HG02763 (cell line): Measurements from ENCODE around the gene STK39.
"Not testable (repeated sequence)": the region's sequence is repeated elsewhere in the genome, so short reads cannot be mapped to it uniquely, and the experiment has no call there.

Source experiments
- ATAC-seq: cut with Tn5 transposase; IDR thresholded peaks from one replicate; pipeline ENCODE4 v1.9.1; 2021; ENCODE audit warnings: mild to moderate bottlenecking, moderate library complexity; ENCODE audit not compliant: unreplicated experiment

The STK39 gene

DNA sequence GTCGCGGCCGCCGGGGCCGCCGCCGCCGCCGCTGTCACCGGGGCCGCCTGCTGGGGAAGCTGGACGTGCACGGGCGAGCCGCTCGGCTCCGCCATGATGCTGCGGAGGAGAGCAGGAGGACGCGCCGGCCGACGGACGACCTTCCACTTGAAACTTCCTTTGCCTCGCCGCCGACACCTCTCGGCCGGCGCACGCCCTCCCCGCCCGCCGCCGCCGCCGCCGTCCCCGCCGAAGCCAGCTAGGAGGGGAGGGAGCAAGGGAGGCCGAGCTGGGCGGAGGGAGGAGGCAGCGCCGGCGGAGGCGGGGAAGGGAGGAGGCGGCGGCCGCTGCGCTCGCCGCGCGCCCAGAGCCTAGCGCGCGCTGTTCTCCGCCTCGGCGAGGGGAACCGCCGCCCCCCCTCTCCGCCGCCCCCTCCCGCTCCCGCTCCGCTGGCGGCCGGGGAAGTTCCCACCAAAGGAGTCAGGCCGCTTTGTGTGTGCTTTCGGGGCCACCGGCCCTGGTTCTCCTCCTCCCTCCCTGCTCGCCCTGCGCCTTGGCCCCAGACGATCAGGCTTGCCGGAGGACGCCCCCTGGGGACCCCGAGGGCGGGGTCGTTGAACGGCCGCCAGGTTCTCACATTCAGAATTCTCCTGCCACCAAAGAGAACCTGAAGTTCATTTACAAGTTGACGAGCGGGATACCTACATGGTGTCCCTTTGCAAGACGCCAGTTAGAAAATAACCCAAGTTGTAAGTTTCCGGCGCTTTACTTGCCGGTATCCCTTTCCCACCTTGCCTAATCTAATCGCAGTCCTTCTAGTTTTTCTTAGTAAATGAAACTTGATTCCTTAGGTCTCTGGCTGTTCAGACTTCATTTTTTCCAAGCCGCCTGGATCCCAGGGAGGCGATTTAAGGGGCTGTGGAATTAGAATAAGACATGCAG lies at the start of gene STK39:
Gene STK39 (minus strand): TSS at position 255 of the 921 bp plus-strand sequence. CDS start 160 bp downstream, at position 95.
- ATAC-seq, result peak; percentile 78

DNA sequence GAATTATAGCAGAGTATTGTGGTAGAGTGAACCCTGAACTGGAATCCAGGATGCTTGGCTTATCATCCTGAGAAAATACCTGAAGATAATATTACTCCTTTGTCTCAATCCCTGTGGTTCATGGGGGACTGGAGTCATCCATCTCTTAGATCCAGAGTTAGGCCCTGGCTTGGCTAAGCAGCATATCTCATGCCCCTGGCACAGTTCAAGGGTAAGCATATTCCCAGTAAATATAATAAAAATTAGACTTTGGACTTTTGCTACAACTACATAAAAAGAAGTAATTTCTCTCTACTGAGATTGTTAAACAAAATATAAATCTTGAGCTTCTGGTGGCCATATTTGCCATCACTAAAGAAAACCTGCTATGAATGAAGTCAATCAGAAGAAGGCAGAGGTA lies 47.7 kb upstream of the STK39 start:
- ATAC-seq, result no peak

GRCh38 chr2:168294409-168294808 lies 47.0 kb upstream of the STK39 start:
- ATAC-seq, result no peak

- no peak for ATAC-seq
These were observed 46.4 kb upstream of the STK39 start for GRCh38 chr2:168293766-168294165.

- no peak for ATAC-seq
These were observed 43.0 kb upstream of the STK39 start for GRCh38 chr2:168290391-168290790.

GRCh38 chr2:168289880-168290279 lies 42.5 kb upstream of the STK39 start:
- no peak for ATAC-seq

- no peak for ATAC-seq
These were observed 39.1 kb upstream of the STK39 start for GRCh38 chr2:168286535-168286934.

GRCh38 chr2:168278424-168278888 lies 31.1 kb upstream of the STK39 start:
- ATAC-seq, result no peak

GRCh38 chr2:168277276-168277675 lies 29.9 kb upstream of the STK39 start:
- no peak for ATAC-seq

GRCh38 chr2:168272225-168272624 lies 24.8 kb upstream of the STK39 start:
- ATAC-seq, result no peak

GRCh38 chr2:168262926-168263325 lies 15.5 kb upstream of the STK39 start:
- not testable (repeated sequence) for ATAC-seq

DNA sequence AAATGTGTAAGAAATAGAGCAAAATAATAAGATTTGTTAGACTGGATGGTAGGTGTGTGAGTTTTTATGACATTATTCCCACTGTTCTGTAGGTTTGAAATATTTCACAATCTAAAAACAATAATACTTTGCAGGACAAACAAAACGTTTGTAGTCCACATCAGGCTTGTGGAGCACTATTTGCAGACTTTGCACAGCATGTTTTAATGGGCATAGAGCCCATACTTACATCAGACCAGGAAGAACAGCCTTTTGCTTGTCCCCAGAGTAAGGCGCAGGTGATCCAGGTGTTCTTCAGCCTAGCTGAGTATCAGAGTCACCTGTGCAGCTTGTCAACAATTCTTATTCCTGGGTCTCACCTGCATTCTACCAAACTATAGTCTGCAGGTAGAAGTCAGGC lies 9.1 kb upstream of the STK39 start:
- no peak for ATAC-seq

DNA sequence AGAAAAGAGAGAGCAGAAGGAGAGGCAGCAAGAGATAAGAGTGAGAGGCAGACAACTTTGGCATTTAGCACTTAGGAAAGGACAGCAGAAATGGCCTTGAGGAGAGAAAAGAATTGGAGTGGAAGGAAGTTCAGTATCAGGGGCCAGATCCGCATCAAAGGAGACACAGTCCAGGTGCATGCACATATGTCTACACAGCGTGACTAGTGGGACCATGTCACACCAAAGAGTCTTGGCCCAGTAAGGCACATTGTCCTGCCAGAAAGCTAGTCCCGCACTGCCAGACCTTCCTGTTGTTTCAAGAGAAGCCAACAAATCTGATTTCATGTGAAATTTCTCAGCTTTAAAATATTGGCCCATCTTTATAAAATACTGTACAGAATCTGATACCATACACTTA lies 8.5 kb upstream of the STK39 start:
- no peak for ATAC-seq

GRCh38 chr2:168255103-168255502 lies 7.7 kb upstream of the STK39 start:
- ATAC-seq, result no peak

- no peak for ATAC-seq
These were observed 7.0 kb upstream of the STK39 start for GRCh38 chr2:168254158-168254935.

DNA sequence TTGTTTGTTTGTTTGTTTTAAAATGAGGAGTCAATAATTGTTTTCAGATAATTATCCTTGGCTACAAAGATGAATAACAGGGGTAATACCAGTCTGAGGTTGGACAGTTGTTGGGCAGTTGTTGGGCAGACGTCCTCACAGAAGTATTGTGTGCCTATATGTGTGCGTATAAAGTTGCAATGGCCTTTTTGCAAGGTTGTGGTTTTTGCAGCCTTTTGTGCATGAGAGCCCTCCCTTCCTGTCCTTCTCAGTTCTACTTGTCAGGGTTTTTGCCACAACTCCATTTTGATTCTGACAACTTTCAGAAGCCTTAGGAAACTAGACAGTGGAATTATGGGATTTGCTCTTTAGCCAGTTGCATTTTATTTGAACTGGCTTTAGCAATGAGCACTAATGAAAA lies 6.0 kb upstream of the STK39 start:
- ATAC-seq, result no peak

GRCh38 chr2:168252976-168253375 lies 5.6 kb upstream of the STK39 start:
- ATAC-seq, result no peak

DNA sequence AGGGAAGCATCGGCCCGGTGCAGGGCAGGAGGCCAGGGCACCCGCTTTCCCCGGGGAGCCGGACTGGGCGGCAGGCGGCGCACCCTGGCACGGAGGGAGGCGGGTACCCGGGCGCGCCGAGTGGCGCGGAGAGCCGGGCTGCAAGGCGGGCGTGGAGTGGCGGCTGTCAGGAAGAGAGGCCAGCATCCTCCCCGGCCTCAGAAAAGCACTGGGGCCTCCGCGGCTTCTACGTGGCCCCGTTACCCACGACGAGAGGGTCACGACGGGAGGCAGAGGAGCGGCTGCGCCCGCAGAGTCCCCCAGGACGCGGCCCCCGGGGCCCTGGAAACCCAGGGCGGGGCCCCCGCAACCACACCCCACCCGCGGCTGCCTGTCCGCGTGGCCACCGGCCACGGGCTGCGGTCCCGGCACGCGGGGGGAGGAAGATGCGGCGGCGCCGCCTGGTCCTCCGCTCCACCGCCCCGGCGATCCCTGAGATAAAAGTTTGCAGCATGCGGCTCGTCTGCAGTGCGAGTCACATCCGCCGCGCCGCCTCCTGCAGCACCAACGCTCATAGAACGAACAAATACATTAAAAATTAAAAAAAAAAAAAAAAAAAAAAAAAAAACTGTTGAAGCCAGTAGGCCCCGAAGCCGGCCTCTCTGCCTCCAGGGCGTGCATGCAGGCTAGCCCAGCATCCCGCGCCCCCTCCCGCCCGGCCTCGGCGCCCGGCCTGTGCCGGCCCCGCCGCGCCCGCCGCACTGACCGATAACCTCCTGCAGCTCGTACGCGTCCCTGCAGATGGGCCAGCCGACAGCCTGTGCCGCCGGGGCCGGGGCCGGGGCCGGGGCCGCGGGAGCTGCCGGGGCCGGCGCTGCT lies 683 bp downstream of the STK39 start:
- ATAC-seq, result peak; percentile 36

GRCh38 chr2:168246072-168246482 lies 1.3 kb downstream of the STK39 start:
- no peak for ATAC-seq

DNA sequence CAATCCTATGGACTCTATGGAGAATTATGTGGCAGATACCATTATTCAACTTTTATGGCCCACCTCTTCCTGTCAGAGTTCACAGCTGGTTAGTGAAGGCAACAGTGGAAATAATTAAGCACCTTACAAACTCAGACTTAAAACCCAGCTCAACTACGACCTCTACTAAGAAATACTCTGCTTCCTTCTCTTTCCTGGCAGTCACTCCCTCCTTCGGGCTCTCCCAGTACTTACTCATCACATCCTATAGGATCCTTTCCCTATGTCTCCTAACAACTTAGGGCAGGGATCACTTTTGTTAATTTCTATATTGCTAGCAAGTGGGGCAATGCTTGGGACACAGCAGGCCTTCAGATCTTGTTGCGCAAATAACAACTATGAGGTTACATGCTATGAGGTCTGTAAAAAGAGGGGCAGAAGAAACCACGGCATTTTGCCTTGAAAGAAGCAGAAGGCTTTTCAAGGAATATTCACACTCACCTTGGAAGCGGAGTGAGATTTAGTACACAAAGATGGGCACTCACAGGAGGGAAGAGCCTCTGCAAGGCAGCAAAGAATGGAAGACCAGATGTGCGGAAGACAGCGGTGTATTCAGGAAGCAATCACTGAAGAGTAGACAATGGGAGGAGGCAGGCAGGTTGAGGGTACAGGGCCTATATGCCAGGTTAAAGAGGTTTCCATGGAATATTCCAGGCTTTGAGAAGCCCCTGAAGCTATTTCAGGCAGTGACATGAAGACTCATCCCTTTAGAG lies 2.1 kb downstream of the STK39 start:
- no peak for ATAC-seq
